NCI-H1417 treated with DMSO at 0.1 percent for 48 hours (cell line): ENCODE measurements around the gene ABHD14A.

ENCODE experiments used
- DNase-seq: peaks from one replicate; lab custom pipeline; 2025; lab: John Stamatoyannopoulos, UW

Gene ABHD14A

DNA sequence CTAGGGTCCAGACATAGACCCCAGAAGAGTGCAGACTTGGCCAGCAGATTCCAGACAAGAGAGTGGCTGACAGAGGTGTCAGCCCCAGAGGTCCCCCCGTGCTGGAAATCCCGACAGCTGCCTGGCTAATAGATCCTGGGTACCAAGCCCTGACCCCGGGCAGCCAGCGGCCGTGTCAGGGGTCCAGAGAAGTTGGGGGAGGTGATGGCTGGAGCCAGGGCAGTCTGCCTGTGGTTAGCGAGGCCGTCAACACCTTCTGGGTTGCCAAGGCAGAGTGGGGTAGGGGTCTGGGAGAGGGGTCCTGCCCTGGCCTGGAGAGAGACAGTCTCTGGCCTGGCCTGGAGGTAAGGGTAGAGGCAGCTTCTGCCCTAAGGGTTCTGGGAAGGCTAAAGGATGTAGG, 45.9 kb downstream of the ABHD14A start:
- DNase-seq: no peak

- no peak for DNase-seq
These were observed 46.8 kb downstream of the ABHD14A start for GRCh38 chr3:52021489-52022268.

GRCh38 chr3:52022323-52023100, 47.6 kb downstream of the ABHD14A start:
- no peak for DNase-seq

DNA sequence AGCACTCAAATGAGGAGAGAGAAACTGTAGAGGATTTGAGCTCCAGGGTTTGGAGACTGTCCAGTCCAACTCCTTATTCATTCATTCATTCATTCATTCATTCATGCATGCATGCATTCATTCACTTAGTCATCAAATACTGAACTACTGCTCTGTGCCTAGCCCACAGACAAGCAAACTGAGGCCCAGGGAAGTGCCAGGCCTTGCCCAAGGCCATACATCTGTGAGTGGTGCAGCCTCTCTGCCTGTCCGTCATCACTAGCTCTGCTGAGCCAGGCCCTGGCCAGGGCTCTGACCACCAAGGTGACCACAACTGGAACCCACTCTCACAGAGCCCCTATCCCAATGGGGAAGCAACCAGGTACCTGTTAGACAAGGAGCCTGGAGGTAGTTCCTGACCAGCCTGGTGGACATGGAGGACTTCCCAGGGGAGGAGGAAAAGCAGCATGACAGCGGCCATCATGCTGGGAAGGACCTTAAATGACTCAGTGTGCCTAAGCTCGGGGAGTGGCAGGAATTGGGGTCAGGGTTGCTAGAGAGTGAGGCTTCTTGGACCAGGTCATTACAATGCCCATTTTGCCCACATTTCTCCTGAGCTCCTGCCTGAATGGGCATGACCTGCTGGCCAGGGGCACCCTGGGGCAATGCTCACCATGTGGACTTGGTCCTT, 48.4 kb downstream of the ABHD14A start:
- no peak for DNase-seq

GRCh38 chr3:52023860-52024764, 49.2 kb downstream of the ABHD14A start:
- DNase-seq: no peak

DNA sequence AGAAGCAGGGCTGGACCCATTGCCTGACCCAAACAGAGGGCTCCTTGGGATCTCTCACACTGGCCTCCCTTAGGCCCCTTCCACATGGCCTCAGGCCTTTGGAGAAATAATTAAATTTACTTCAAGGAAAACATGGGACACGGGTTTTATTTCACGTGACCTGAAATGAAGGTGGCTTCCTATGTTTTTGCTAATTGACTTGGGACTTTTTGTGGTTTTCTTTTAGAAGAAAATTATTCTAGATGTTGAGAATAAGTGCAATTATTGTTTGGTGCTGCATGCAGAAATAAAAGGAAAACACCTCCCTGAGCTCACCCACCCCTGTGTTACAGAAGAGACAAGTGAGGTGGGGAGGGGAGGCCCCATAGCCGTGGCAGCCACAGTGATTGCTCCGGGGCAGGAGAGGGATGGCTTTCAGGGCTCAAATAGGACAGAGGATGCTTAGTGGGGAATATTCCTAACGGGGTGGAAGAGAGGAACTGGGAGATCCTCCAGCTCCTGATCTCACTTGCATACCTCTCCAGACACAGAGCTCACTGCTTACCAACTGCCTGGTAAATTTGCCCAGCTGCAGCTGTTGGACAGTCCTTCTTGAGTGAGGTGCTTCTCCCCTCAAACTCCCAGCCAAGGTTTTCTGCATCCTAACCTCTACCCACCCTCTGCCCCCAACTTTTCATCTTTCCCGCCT, 50.0 kb downstream of the ABHD14A start:
- no peak for DNase-seq

DNA sequence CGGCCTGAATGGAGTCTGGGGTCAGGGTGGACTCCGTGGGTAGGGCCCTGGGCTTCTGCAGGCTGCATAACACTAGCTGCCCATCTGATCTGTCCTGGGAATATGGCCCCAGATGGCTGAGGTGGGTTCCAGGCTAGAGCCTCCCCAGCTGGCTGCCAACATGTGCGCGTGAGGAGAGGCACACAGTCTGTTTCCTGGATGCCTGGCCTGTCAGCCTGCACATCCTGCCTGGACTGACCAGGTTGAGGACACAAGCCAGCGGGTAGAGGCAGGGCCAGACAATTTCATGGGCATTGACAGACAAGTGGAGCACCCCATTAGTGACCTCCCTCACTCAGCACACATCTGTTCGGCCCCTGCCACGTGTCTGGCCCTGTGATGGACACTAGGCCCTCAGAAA, 50.6 kb downstream of the ABHD14A start:
- no peak for DNase-seq

DNA sequence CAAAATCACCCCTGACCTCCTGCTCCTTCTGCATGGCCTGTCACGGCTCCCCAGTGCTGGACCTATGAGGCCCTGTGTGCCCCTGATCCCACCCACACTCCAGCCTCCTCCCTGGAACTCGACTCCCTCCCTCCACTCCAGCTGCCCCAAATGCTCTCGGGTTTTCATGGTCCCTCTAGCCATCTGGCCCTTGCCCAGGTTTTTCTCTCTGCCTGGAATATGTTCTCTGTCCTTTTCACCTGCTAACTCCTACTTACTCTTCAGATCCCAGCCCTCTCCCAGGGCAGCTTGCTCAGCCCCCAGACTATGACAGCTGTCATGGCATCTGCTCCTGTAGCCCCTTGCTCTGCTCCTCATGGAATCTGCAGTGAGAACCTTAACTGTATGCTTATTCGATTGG, 51.2 kb downstream of the ABHD14A start:
- DNase-seq: no peak

DNA sequence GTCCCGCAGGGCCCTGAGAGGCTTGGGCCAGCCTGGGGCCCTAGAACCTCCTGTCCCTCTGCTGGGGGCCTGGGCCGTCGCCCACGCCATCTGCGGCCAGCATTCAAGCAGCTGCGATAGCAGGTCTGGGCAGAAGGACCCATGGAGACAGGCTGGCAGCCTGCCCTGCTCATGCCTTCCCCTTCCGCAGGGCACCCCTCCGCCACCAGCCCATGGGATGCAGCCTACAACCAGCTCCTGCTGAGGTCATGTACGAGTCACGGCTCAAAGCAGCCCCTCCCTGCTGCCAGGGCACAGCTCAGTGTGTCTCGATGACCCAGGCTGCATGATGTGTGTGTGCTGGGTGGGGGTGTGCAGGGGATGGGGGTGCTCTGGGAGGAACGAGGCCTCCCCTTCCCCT, 53.7 kb downstream of the ABHD14A start:
- no peak for DNase-seq

DNA sequence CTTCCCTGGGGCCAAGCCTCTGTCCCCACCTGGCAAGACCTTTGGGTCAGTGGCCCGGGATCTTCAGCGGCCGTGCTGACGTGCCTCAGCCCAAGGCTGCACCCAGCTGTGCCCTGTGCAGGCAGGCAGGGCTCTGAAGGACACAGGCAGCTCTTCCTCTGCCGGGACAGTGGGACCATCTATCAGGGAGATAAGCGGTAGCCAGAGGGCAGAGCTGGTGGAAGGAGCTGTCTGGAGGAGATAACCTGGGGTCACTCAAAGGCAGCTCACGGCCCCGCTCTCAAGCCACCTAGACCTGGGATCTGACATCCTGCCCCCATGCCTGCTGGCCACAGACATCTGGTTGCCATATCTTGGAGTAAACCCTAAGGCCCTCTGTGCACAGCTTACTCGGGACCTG, 54.2 kb downstream of the ABHD14A start:
- no peak for DNase-seq

- DNase-seq: no peak
These were observed 54.7 kb downstream of the ABHD14A start for GRCh38 chr3:52029535-52029934.
